HG02885 (cell line): ENCODE data around the gene TTLL4.
"Not testable (repeated sequence)": the region's sequence is repeated elsewhere in the genome, so short reads cannot be mapped to it uniquely, and the experiment has no call there.

Experiments
- ATAC-seq: cut with Tn5 transposase; IDR thresholded peaks from one replicate; pipeline ENCODE4 v1.9.1; 2021; ENCODE audit warnings: mild to moderate bottlenecking; ENCODE audit not compliant: unreplicated experiment, poor library complexity

TTLL4 gene, protein sequence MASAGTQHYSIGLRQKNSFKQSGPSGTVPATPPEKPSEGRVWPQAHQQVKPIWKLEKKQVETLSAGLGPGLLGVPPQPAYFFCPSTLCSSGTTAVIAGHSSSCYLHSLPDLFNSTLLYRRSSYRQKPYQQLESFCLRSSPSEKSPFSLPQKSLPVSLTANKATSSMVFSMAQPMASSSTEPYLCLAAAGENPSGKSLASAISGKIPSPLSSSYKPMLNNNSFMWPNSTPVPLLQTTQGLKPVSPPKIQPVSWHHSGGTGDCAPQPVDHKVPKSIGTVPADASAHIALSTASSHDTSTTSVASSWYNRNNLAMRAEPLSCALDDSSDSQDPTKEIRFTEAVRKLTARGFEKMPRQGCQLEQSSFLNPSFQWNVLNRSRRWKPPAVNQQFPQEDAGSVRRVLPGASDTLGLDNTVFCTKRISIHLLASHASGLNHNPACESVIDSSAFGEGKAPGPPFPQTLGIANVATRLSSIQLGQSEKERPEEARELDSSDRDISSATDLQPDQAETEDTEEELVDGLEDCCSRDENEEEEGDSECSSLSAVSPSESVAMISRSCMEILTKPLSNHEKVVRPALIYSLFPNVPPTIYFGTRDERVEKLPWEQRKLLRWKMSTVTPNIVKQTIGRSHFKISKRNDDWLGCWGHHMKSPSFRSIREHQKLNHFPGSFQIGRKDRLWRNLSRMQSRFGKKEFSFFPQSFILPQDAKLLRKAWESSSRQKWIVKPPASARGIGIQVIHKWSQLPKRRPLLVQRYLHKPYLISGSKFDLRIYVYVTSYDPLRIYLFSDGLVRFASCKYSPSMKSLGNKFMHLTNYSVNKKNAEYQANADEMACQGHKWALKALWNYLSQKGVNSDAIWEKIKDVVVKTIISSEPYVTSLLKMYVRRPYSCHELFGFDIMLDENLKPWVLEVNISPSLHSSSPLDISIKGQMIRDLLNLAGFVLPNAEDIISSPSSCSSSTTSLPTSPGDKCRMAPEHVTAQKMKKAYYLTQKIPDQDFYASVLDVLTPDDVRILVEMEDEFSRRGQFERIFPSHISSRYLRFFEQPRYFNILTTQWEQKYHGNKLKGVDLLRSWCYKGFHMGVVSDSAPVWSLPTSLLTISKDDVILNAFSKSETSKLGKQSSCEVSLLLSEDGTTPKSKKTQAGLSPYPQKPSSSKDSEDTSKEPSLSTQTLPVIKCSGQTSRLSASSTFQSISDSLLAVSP

GRCh38 chr2:218710687-218711549, at the start of gene TTLL4:
Gene TTLL4, plus strand, starts transcription at chr2:218710835. Its CDS starts 26,842 bp downstream, at chr2:218737677.
- ATAC-seq: peak; percentile 96

DNA sequence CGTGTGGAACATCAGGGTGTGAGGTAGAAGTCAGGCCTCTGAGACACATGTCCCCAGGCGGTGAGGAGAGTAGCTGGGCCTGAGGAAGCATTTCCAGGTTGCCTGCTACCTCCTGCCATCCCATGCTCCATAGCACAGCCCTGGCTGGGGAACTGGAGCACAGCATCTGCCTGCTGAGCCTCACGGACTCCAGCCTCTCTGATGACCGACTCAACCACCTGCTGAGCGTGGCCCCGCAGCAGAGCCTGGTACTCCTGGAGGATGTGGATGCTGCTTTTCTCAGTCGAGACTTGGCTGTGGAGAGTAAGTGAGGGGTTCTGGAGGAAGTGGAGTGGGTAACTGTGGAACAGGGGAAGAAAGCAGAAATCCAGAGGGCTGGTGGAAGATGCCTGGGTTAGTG, 48.3 kb upstream of the TTLL4 start:
- no peak for ATAC-seq

- no peak for ATAC-seq
Observed at GRCh38 chr2:218662827-218663226, 47.8 kb upstream of the TTLL4 start.

DNA sequence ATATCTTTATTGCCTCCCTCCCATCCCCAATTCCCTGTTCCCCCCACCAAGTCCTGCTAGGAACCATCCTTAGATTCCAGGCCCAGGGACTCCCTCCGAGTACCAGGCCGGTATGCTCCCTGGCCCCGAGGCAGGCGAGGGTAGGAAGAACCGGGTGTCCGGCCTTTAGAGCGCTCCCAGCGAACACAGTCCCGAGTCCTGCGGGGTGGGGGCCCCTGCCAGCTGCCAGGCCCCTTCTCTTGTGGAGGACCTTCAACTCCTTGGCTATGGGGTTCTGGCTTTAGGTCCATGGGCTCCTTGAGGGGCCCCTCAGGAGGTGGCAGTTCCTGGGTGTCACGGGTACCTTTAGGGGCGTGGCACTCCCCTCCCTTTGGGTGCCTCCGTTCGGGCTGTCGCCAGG, 46.7 kb upstream of the TTLL4 start:
- ATAC-seq: no peak

GRCh38 chr2:218664653-218665052, 46.0 kb upstream of the TTLL4 start:
- ATAC-seq: no peak

- no peak for ATAC-seq
Observed at GRCh38 chr2:218671097-218671653, 39.5 kb upstream of the TTLL4 start.

DNA sequence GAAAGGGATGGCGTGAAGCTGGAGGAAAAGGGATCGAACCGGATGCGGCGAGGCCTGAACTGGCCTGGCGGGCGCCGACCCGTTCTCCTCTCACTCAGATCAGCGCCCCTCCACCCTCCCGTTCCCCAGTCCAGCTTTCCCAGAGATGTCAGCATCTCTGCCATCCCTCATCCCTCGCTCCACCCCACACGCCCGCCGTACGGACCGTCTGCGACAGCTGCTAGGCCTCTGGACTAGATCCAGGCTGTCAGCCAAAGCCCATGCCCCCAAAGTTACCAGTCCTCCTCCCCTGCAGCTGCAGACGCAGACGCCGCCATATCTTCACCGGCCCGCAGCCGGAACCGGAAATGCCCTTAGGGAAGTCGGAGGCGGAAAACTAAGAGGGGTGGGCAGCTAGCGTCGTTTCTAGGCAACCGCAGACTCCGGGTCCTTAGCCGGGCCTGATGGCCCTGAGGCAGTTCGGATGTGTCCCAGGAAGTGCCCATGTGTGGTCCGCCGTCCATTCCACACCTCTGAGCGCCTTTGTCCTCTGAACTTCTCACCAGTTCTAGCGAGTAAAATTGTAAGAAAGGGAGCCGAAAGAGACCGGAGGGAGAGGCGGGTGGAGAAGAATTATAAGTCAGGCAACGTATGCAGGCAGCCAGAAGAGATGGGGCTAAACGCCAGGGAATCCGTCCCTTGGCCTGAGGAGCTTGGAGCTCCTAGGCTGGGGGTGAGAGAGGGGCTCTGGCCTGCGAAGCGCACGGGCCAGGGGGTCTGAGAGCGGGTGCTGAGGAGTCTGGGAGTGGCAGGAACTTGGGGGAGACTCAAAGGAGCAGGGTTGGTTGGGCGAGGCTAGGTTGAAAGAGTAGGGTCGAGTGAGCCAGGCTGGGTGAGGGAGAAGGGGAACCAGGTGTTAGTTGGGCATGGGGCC, 38.7 kb upstream of the TTLL4 start, which contains the start of the genes RNF25 and STK36:
RNF25 (minus strand) TSS at position 349 of the 913 bp plus-strand sequence; CDS start at position 317, 32 bp downstream.
STK36 (plus strand) TSS at position 433 of the 913 bp plus-strand sequence. CDS start 744 bp downstream, outside the sequence.
- peak; percentile 98 for ATAC-seq

DNA sequence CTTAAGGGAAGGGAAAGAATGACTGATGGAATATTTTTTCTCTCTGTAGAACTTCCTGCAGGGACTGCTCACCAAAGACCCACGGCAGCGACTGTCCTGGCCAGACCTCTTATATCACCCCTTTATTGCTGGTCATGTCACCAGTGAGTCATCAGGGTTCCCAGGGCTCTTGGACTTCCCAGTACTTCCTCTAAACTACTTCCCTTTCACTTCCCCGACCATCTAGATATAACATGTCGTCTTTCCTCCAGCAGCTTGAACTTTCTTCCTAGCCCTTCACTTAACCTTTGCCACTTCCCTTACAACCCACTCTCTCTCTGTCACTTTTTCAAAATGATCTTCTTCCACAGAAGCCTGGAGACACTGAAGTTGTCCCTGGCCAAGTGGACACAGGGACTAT, 31.5 kb upstream of the TTLL4 start:
- ATAC-seq: no peak

DNA sequence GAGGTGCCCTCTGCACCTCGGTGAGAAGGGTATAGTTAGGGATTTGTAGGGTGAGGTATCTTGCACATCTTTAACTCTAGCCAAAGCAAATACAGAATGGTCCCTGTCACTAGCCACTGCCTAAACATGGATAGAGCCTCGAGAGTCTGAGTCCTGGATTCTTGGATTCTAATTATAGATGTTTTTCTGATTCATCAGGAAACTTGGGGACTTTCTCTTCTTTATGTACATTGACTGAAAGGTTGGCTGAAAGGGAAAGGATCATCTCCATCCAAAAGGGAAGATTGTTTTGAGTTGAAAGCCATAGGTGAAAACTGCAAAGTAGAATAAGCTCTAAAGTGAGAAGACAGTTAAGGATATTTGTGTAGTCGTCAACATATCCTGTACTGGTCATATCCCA, 30.6 kb upstream of the TTLL4 start:
- no peak for ATAC-seq

GRCh38 chr2:218687400-218688060, 23.1 kb upstream of the TTLL4 start:
- not testable (repeated sequence) for ATAC-seq

GRCh38 chr2:218691234-218691633, 19.4 kb upstream of the TTLL4 start:
- no peak for ATAC-seq

DNA sequence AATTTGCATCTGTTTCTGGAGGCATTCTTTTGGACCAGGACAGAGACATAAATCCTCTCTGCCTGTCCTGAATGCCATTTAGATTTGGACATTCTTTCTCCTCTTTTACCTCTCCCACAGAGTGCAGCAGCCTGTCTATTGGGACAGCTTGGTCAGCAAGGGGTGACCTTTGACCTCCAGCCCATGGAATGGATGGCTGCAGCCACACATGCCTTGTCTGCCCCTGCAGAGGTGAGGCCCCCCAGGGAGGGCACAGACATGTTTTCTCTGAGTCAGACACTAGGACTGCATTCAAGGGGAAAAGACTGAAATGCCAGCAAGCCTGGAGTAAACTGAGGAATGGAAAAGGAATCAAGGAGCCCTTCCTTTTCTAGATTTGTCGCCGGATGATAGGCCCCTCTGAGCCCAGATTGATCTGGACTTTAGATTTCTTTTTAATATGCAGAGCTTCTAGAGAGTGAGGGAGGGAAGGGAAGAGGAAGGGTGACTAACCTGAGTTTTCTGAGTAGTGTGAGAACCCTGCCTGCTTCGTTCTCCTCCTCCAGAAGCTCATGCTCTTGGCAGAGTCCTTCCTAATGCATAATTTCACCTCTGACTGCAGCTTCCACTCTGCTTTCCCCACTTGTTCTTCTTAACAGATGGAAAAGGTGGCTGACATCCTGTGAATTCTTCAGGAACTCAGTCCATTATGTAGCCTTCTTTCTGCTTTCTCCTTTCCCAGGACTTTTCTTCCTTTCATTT, 16.1 kb upstream of the TTLL4 start:
- no peak for ATAC-seq

DNA sequence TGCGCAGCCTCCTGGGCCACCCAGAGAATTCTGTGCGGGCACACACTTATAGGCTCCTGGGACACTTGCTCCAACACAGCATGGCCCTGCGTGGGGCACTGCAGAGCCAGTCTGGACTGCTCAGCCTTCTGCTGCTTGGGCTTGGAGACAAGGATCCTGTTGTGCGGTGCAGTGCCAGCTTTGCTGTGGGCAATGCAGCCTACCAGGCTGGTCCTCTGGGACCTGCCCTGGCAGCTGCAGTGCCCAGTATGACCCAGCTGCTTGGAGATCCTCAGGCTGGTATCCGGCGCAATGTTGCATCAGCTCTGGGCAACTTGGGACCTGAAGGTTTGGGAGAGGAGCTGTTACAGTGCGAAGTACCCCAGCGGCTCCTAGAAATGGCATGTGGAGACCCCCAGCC, 11.8 kb upstream of the TTLL4 start:
- no peak for ATAC-seq

DNA sequence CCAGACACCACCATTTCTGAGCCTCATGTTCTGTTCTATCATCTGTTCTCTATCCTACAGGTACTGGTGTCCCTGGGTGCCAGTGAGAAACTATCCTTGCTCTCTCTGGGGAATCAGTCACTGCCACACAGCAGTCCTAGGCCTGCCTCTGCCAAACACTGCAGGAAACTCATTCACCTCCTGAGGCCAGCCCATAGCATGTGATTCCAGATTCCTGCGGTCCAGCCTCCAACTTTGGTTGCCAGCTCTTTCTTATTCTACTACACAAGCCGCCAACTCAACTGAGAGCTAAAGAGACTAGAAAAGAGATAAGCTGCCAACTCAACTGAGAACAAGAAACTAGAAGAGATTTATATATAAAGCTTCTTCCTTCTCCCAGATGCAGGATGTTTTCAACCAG, 8.8 kb upstream of the TTLL4 start:
- ATAC-seq: no peak

DNA sequence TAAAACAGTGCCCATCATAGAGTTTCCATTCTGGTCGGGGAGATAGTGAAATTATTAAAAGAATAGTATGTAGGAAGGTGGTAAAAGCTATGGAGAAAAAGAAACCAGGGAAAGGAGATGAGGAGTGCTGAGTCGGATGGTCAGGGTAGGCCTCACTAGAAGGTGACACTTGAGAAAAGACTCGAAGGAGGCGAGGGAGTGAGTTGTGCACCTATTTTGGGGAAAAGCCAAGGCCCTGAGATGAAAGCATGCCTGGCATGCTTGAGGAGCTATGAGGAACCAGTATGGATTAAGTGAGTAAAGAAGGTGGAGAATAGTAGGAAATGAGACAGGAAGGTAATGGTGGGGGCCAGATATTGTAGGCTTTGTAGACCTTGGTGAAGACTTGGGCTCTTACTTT, 7.3 kb upstream of the TTLL4 start:
- ATAC-seq: no peak

- ATAC-seq: peak; percentile 21
Observed at GRCh38 chr2:218708086-218708485, 2.5 kb upstream of the TTLL4 start.

DNA sequence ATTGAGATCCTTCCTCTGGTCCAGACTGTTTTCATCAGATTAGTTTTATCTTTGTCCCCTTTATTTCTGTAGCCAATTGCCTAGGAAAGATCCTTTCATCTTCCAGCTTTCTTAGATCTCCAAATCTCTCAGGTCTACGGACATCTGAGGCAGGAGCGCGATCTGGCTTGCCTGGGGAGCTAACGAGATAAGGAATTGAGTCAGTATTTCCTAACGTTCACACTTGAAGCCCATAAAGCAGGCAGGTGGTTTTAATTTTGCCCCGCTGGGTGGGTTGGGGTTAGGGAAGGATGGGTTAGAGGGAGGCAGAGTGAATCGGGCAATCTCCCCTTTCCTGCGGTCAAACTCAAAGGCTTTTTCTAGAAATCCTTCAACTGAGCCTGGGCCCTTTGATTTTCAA, 727 bp upstream of the TTLL4 start:
- ATAC-seq: no peak
